Panc1 (cell line): ENCODE results near the gene RBP5.

Source experiments
- CTCF ChIP-seq: fragments of 450-650 bp; IDR thresholded peaks from 2 replicates; pipeline ENCODE4 v1.5.1; 2017; ENCODE audit warnings: mild to moderate bottlenecking
- POLR2AphosphoS5 ChIP-seq: IDR thresholded peaks from 2 replicates; pipeline ENCODE4 v1.6.1; 2012; ENCODE audit warnings: mild to moderate bottlenecking, low read depth, low read length, moderate library complexity

- no peak for TF ChIP-seq POLR2AphosphoS5
- TF ChIP-seq CTCF: no peak
These were observed 53.2 kb downstream of the RBP5 start for GRCh38 chr12:7075518-7075917.
